A549 (cell line): ENCODE measurements around the gene MZF1. TPM values are rescaled to one million over a fixed set of nuclear protein-coding genes. Genes with fewer than 3 reads are reported as not detected.

Experiments
- ATAC-seq, 2 experiments: fragments of 200-7000 bp in 1 of 2; fragments of >200 bp in 1 of 2; cut with Nextera tagmentation in 1 of 2; cut with Tn5 transposase in 1 of 2; 3 replicates each; pipeline versions ENCODE4 v1.8.0 to v1.9.1; 2018 to 2020; ENCODE audit warnings: mild to moderate bottlenecking in 1 of 2, moderate library complexity in 1 of 2
- CTCF ChIA-PET: fragments of 300-600 bp; sonication (Branson Sonifier 250); formaldehyde crosslinking; extraction: SDS; loops from one replicate; lab custom pipeline; 2021; ENCODE audit warnings: antibody characterized with exemption, inconsistent platforms; lab: Yijun Ruan, JAX
- POLR2A ChIA-PET: fragments of 350-600 bp; formaldehyde crosslinking; extraction: SDS; loops from one replicate; lab custom pipeline; 2021; ENCODE audit warnings: antibody characterized with exemption, inconsistent platforms; lab: Yijun Ruan, JAX
- DNase-seq, 2 experiments: peaks; one replicate each; pipeline versions ENCODE4 v3.0.0 to v3.0.0-alpha.2; 2011 to 2016; ENCODE audit warnings: low read depth in 1 of 2, low spot score in 1 of 2
- FAIRE-seq: peaks from 2 replicates; lab custom pipeline; 2011; peaks lifted over from hg19 to GRCh38; lab: Jason Lieb, UNC
- H3K27ac ChIP-seq, 2 experiments: fragments of >200 bp; sonication (Bioruptor Twin); formaldehyde crosslinking; 3 replicates each; pipeline ENCODE4 v1.5.1; 2016 to 2017
- H3K4me1 ChIP-seq: fragments of >200 bp; sonication (Bioruptor Twin); formaldehyde crosslinking; 3 replicates; pipeline ENCODE4 v1.6.1; 2016
- H3K4me2 ChIP-seq: fragments of >200 bp; sonication (Bioruptor Twin); formaldehyde crosslinking; 3 replicates; pipeline ENCODE4 v1.6.1; 2016
- H3K4me3 ChIP-seq: fragments of >200 bp; sonication (Bioruptor Twin); formaldehyde crosslinking; 3 replicates; pipeline ENCODE4 v1.5.1; 2016
- H3K9me3 ChIP-seq: fragments of >200 bp; sonication (Bioruptor Twin); formaldehyde crosslinking; 3 replicates; pipeline ENCODE4 v1.6.1; 2016
- ATOH8 ChIP-seq: fragments of 250-450 bp; sonication (Bioruptor Pico); IDR thresholded peaks from 2 replicates; pipeline ENCODE4 v1.5.0; 2020; ENCODE audit warnings: low read depth, mild to moderate bottlenecking, moderate library complexity
- BCL3 ChIP-seq: fragments of >200 bp; sonication (Bioruptor Twin); formaldehyde crosslinking; IDR thresholded peaks from 3 replicates; pipeline ENCODE4 v1.6.1; 2016
- BHLHE40 ChIP-seq: IDR thresholded peaks from 2 replicates; pipeline ENCODE4 v1.6.1; 2012; ENCODE audit warnings: low read depth, low read length, inconsistent platforms
- CBX8 ChIP-seq: fragments of 200-600 bp; sonication (generic); IDR thresholded peaks from 2 replicates; pipeline ENCODE4 v1.6.1; 2016
- CHD4 ChIP-seq: fragments of 200-600 bp; sonication (generic); IDR thresholded peaks from 2 replicates; pipeline ENCODE4 v1.6.1; 2016; ENCODE audit warnings: antibody characterized with exemption, mild to moderate bottlenecking, borderline replicate concordance
- E2F6 ChIP-seq: IDR thresholded peaks from 2 replicates; pipeline ENCODE4 v1.6.1; 2012; ENCODE audit warnings: low read depth, borderline replicate concordance
- ELK1 ChIP-seq: fragments of 150-350 bp; IDR thresholded peaks from 2 replicates; pipeline ENCODE4 v1.6.1; 2014; ENCODE audit warnings: low read depth, mild to moderate bottlenecking, low read length
- FOSB ChIP-seq: fragments of 250-450 bp; sonication (Bioruptor Pico); IDR thresholded peaks from 2 replicates; pipeline ENCODE4 v1.5.0; 2020; ENCODE audit warnings: mild to moderate bottlenecking, moderate library complexity
- FOXS1 ChIP-seq: fragments of 250-450 bp; sonication (Bioruptor Pico); IDR thresholded peaks from 2 replicates; pipeline ENCODE4 v1.5.0; 2020; ENCODE audit warnings: mild to moderate bottlenecking, moderate library complexity
- GATA3 ChIP-seq: IDR thresholded peaks from 2 replicates; pipeline ENCODE4 v1.6.1; 2012; ENCODE audit warnings: borderline replicate concordance
- HDAC2 ChIP-seq: fragments of 200-600 bp; sonication (generic); IDR thresholded peaks from 2 replicates; pipeline ENCODE4 v1.6.1; 2016
- HOXA7 ChIP-seq: fragments of 250-450 bp; sonication (Bioruptor Pico); IDR thresholded peaks from 2 replicates; pipeline ENCODE4 v1.5.0; 2020; ENCODE audit warnings: mild to moderate bottlenecking, moderate library complexity
- HOXB13 ChIP-seq: fragments of 250-450 bp; sonication (Bioruptor Pico); IDR thresholded peaks from 2 replicates; pipeline ENCODE4 v1.5.0; 2020; ENCODE audit warnings: low read depth, mild to moderate bottlenecking, moderate library complexity
- HOXB5 ChIP-seq: fragments of 250-450 bp; sonication (Bioruptor Pico); IDR thresholded peaks from 2 replicates; pipeline ENCODE4 v1.5.0; 2020; ENCODE audit warnings: mild to moderate bottlenecking, moderate library complexity
- JUN ChIP-seq, 2 experiments: fragments of >200 bp; sonication (Bioruptor Twin); formaldehyde crosslinking; IDR thresholded peaks; 2 replicates in 1 of 2; 3 replicates in 1 of 2; pipeline ENCODE4 v1.6.1; 2016 to 2017
- KDM1A ChIP-seq: fragments of 200-600 bp; sonication (generic); IDR thresholded peaks from 2 replicates; pipeline ENCODE4 v1.6.1; 2016; ENCODE audit warnings: low read depth, mild to moderate bottlenecking
- KDM5A ChIP-seq: fragments of 200-600 bp; sonication (generic); IDR thresholded peaks from 2 replicates; pipeline ENCODE4 v1.6.1; 2016; ENCODE audit warnings: antibody characterized with exemption, mild to moderate bottlenecking
- MAX ChIP-seq: IDR thresholded peaks from 2 replicates; pipeline ENCODE4 v1.6.1; 2012
- NR3C1 ChIP-seq: fragments of >200 bp; sonication (Bioruptor Twin); formaldehyde crosslinking; IDR thresholded peaks from 3 replicates; pipeline ENCODE4 v1.6.1; 2017
- REST ChIP-seq: fragments of 200-600 bp; sonication (generic); IDR thresholded peaks from 2 replicates; pipeline ENCODE4 v1.6.1; 2016; ENCODE audit warnings: antibody characterized with exemption, mild to moderate bottlenecking, moderate library complexity
- RFX5 ChIP-seq: fragments of 450-650 bp; IDR thresholded peaks from 2 replicates; pipeline ENCODE4 v1.7.1; 2014; ENCODE audit warnings: antibody characterized with exemption, mild to moderate bottlenecking, moderate library complexity
- TP53 ChIP-seq: fragments of 250-450 bp; sonication (Bioruptor Pico); IDR thresholded peaks from 2 replicates; pipeline ENCODE4 v1.5.0; 2021; ENCODE audit warnings: mild to moderate bottlenecking, moderate library complexity
- ZFP36 ChIP-seq: fragments of 450-650 bp; IDR thresholded peaks from 2 replicates; pipeline ENCODE4 v1.6.1; 2014; ENCODE audit warnings: borderline replicate concordance; ENCODE audit not compliant: partially characterized antibody
- ZNF302 ChIP-seq: fragments of 250-450 bp; sonication (Bioruptor Pico); IDR thresholded peaks from 2 replicates; pipeline ENCODE4 v1.9.0; 2021; ENCODE audit warnings: inconsistent platforms, mild to moderate bottlenecking, moderate library complexity
- WGBS: methylation state at CpG from one replicate; pipeline ENCODE4 v1.1.6; 2017; ENCODE audit errors: missing lambda C conversion rate; 5-methylcytosine and 5-hydroxymethylcytosine counted together
- polyA plus RNA-seq, 4 experiments: library from polyadenylated mRNA; depleted of rRNA in 3 of 4; stranded (reverse); fragments of >200 nt; fragmentation: RNase III in 1 of 4; extraction: RNeasy Plus Mini Kit Qiagen cat#74134 plus additional on column Dnase treatment in 1 of 4; gene quantifications; 2 replicates in 3 of 4; 3 replicates in 1 of 4; pipeline ENCODE4 v1.2.3, GENCODE V29; 2011 to 2017

The MZF1 gene
- polyA plus RNA-seq, 2 of the 4 experiments (the other 2 are of a cell fraction), result 19.5 to 20.3 TPM

- ATAC-seq, result no peak
- Histone ChIP-seq H3K27ac (peak overlapping the region in 1 of 2 experiments; percentile 95; a peak in 3 of 6 replicates), H3K9me3 (no peaks in the 10 kb centered on the region), H3K4me3 (no peak overlapping the region), H3K4me2 (peak overlapping the region; percentile 94), H3K4me1 (peaks cover 42% of the 10 kb centered on the region)
- ChIA-PET CTCF (interaction anchor here (0.9 to 13.8 kb wide), 3 partner anchors 25 to 36 kb away, joined by 3 to 222 read pairs (median 18); partner anchors contain the start of gene ZBTB45), POLR2A (interaction anchor here (1.3 to 6.8 kb wide), 4 partner anchors 8 to 35 kb away, joined by 3 to 103 read pairs (median 49); partner anchors contain the start of genes TRIM28 and ZBTB45)
- no peak for FAIRE-seq
- DNase-seq, result no peak
- WGBS, result 79% methylated on average over 16 of the region's 16 CpGs
- TF ChIP-seq HDAC2 (no peak), CBX8 (no peak), ATOH8 (CRISPR knock-in tag) (no peak), HOXB5 (CRISPR knock-in tag) (no peak), MAX (no peak), ELK1 (no peak), NR3C1 (no peak), RFX5 (no peak), JUN (IDR thresholded peaks at IDR 0.05) (no peak), KDM1A (no peak), HOXA7 (no peak), CHD4 (no peak), GATA3 (no peak), BHLHE40 (no peak), KDM5A (no peak), ZNF302 (CRISPR knock-in tag) (no peak), FOSB (no peak), FOXS1 (CRISPR knock-in tag) (no peak), TP53 (no peak), REST (no peak)
These were observed 17.1 kb downstream of the MZF1 start for GRCh38 chr19:58555920-58556621.

- peak in 1 of 2 experiments; percentile 0; a peak in 1 of 6 replicates for ATAC-seq
- POLR2A ChIA-PET, result interaction anchor here (1.1 to 6.8 kb wide), 7 partner anchors 9 to 42 kb away, joined by 3 to 103 read pairs (median 7); partner anchors contain the start of genes MZF1, TRIM28 and ZBTB45
These were observed 17.7 kb downstream of the MZF1 start for GRCh38 chr19:58555369-58555885.

More at GRCh38 chr19:58555369-58555885, 17.7 kb downstream of the MZF1 start:
- WGBS, result 46% methylated on average over 4 of the region's 4 CpGs
- no peaks in the 10 kb centered on the region for H3K9me3 ChIP-seq
- no peak for TF ChIP-seq FOSB
- TF ChIP-seq KDM1A, result no peak
- TF ChIP-seq BCL3, result no peak
- TF ChIP-seq HOXB13 (CRISPR knock-in tag), result no peak
- no peak for TF ChIP-seq ZNF302 (CRISPR knock-in tag)
- no peak for TF ChIP-seq NR3C1
- TF ChIP-seq REST, result no peak
- TF ChIP-seq E2F6, result no peak
- TF ChIP-seq CBX8, result no peak
- TF ChIP-seq ZFP36, result no peak
- no peak for TF ChIP-seq BHLHE40
- TF ChIP-seq, all 56 proteins: peak for 0
- DNase-seq (no peak), FAIRE-seq (no peak)
- Histone ChIP-seq H3K4me3 (peak overlapping the region; percentile 67), H3K27ac (peak overlapping the region; percentile 88 to 93), H3K4me2 (peak overlapping the region; percentile 91), H3K4me1 (peaks cover 37% of the 10 kb centered on the region)
- CTCF ChIA-PET, result interaction anchor here (0.8 to 13.8 kb wide), 4 partner anchors 11 to 43 kb away, joined by 3 to 222 read pairs (median 5); partner anchors contain the start of genes TRIM28 and ZBTB45
